GM13977 (cell line): ENCODE results near the gene ARSG.
"Not testable (repeated sequence)": the region's sequence is repeated elsewhere in the genome, so short reads cannot be mapped to it uniquely, and the experiment has no call there.

Source experiments
- DNase-seq: peaks from one replicate; pipeline ENCODE4 v3.0.0; 2012; ENCODE audit warnings: low spot score
- in situ Hi-C: fragments of 300-500 bp; cut with MboI; formaldehyde crosslinking; loops from one replicate; pipeline ENCODE4 v1.12.0; 2022; ENCODE audit warnings: low sequenced_read_pairs, low pct_unique_long_range_greater_than_20kb, mixed read lengths, inconsistent platforms; ENCODE audit not compliant: unreplicated experiment
- TF ChIP-seq, protein P1 (sequence below): IDR thresholded peaks from 2 replicates; pipeline ENCODE4 v1.5.1; 2012; ENCODE audit warnings: mild to moderate bottlenecking, control low read depth; ENCODE audit not compliant: insufficient read depth; ENCODE audit errors: extremely low read depth, missing control alignments

ARSG gene

DNA sequence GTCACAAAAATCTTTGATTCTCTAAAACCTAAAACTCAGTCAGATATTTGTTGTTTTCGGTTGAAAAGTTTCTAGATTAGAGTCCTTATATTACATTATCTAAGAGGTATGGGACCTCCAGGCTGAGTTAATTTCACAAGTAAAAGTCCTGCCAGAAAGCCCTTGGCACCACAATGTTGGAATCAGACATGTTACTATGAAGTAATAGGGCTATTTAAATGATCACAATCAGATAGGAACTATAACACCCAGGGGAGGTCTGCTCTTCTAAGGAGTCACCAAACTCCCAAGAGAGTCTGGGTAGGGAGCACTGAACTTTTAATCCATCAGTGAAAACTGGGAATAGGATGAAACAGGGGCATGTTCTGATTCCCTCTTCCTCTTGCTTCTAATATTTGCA is 111.8 kb downstream of the ARSG start:
- DNase-seq: no peak
- in situ Hi-C loops: no loop called here
- TF ChIP-seq, protein P1, sequence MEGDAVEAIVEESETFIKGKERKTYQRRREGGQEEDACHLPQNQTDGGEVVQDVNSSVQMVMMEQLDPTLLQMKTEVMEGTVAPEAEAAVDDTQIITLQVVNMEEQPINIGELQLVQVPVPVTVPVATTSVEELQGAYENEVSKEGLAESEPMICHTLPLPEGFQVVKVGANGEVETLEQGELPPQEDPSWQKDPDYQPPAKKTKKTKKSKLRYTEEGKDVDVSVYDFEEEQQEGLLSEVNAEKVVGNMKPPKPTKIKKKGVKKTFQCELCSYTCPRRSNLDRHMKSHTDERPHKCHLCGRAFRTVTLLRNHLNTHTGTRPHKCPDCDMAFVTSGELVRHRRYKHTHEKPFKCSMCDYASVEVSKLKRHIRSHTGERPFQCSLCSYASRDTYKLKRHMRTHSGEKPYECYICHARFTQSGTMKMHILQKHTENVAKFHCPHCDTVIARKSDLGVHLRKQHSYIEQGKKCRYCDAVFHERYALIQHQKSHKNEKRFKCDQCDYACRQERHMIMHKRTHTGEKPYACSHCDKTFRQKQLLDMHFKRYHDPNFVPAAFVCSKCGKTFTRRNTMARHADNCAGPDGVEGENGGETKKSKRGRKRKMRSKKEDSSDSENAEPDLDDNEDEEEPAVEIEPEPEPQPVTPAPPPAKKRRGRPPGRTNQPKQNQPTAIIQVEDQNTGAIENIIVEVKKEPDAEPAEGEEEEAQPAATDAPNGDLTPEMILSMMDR: no peak

DNA sequence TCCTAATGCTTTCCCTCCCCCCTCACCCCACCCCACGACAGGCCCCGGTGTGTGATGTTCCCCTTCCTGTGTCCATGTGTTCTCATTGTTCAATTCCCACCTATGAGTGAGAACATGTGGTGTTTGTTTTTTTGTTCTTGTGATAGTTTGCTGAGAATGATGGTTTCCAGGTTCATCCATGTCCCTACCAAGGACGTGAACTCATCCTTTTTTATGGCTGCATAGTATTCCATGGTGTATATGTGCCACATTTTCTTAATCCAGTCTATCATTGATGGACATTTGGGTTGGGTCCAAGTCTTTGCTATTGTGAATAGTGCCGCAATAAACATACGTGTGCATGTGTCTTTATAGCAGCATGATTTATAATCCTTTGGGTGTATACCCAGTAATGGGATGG is 112.5 kb downstream of the ARSG start:
- in situ Hi-C loops: not testable (repeated sequence)

DNA sequence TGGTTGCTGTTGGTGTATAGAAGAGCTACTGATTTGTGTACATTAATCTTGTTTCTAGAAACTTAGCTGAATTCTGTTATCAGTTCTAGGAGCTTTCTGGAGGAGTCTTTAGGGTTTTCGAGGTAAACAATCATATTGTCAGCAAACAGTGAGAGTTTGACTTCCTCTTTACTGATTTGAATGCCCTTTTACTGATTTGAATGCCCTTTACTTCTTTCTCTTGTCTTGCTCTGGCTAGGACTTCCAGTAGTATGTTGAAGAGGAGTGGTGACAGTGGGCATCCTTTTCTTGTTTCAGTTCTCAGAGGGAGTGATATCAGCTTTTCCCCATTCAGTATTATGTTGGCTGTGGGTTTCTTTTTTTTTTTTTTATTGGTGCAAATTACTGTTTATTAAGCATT is 116.4 kb downstream of the ARSG start:
- DNase-seq, in situ Hi-C loops: not testable (repeated sequence)

More for the DNA sequence above, 112.5 kb downstream of the ARSG start:
- not testable (repeated sequence) for DNase-seq

GRCh38 chr17:68413597-68414560 is 122.6 kb downstream of the ARSG start:
- in situ Hi-C loops, DNase-seq: not testable (repeated sequence)

DNA sequence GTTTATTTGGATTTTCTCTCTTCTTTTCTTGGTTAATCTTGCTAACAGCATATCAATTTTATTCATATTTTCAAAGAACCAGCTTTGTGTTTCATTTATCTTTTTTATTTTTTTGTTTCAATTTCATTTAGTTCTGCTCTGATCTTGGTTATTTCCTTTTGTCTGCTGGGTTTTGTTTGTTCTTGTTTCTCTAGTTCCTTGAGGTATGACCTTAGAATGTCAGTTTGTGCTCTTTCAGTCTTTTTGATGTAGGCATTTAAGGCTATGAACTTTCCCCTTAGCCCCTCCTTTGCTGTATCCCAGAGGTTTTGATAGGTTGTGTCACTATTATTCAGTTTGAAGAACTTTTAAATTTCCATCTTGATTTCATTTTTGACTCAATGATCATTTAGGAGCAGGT is 123.6 kb downstream of the ARSG start:
- in situ Hi-C loops, DNase-seq: not testable (repeated sequence)

GRCh38 chr17:68417317-68417716 is 126.0 kb downstream of the ARSG start:
- in situ Hi-C loops: no loop called here
- TF ChIP-seq, protein P1: no peak
- DNase-seq: no peak

- in situ Hi-C loops: no loop called here
- TF ChIP-seq, protein P1: no peak
- no peak for DNase-seq
These were observed 127.6 kb downstream of the ARSG start for GRCh38 chr17:68418876-68419275.

DNA sequence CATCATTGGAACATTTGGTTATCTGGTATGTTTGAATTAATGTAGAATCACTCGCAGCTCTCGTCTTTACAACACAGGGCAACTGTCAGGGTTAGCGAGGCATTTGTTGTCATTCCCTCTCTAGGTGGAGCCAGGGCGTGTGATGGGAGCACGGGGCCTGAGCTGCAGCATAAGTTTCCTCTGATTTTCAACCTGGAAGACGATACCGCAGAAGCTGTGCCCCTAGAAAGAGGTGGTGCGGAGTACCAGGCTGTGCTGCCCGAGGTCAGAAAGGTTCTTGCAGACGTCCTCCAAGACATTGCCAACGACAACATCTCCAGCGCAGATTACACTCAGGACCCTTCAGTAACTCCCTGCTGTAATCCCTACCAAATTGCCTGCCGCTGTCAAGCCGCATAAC is 128.8 kb downstream of the ARSG start:
- in situ Hi-C loops: loop anchor here (10.0 kb wide), 1 partner anchor 155 kb away; no protein-coding TSS in a partner anchor
- TF ChIP-seq, protein P1: no peak
- no peak for DNase-seq

DNA sequence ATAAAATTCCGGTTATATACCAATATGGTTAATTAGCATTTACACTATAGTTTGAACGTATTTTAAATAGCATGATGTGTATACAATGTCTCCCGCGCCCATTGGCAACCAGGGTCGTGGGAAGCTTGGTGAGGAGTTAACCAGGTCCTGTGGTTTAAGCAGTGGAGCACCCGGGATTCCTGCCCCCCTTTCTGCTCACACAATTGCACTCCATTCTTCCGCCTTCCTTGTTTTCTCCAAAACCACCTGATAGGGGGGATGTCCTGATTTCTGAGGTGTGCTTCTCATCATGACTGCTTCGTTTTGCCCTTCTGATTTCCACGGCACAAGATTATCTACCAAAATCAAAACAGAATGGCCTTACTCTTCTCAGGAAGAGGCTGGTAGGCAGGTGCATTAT is 130.2 kb downstream of the ARSG start:
- in situ Hi-C loops: loop anchor here (10.0 kb wide), 1 partner anchor 157 kb away; no protein-coding TSS in a partner anchor
- DNase-seq: no peak
- TF ChIP-seq, protein P1: no peak
